GM21526 (cell line): ENCODE data around the gene TMEM18.

Experiments used
- ATAC-seq: cut with Tn5 transposase; IDR thresholded peaks from one replicate; pipeline ENCODE4 v1.9.1; 2021; ENCODE audit warnings: moderate library complexity; ENCODE audit not compliant: unreplicated experiment, low FRiP score

Gene TMEM18

DNA sequence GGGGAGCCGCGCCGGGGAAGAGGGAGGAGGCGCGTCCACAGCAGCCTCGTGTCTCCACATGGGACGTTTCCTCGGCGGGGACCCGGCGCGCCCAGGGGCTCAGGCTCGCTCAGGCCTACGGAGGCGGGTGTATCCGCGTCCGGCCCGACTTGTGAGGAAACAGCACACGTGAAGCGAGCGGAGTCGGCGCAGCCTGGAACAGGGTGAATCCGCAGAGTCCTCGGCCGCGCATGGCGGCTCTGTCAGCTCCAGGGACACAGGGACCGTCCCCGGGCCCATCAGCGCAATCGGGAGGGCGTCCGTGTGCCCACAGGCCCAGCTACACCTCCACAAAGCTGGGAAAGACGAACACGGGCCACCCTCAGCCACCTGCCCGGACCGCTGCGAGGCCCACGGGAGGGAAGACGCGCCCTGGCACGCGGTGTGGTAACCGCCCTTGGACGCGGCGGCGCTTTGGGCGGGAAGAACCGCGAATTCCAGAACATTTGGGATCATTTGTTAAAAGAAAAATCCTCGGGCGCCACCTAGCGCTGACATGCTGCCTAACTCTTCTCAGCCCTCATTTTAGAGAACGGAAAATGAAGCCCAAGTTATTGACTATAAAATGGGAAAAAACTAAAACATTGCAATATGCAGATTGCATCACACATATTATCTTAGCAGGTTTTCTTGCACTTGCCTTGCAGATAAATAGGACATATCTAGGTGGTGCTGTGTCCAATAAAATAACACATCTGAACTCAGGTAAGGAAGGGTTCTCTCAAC is 40.4 kb downstream of the TMEM18 start:
- peak; percentile 66 for ATAC-seq

DNA sequence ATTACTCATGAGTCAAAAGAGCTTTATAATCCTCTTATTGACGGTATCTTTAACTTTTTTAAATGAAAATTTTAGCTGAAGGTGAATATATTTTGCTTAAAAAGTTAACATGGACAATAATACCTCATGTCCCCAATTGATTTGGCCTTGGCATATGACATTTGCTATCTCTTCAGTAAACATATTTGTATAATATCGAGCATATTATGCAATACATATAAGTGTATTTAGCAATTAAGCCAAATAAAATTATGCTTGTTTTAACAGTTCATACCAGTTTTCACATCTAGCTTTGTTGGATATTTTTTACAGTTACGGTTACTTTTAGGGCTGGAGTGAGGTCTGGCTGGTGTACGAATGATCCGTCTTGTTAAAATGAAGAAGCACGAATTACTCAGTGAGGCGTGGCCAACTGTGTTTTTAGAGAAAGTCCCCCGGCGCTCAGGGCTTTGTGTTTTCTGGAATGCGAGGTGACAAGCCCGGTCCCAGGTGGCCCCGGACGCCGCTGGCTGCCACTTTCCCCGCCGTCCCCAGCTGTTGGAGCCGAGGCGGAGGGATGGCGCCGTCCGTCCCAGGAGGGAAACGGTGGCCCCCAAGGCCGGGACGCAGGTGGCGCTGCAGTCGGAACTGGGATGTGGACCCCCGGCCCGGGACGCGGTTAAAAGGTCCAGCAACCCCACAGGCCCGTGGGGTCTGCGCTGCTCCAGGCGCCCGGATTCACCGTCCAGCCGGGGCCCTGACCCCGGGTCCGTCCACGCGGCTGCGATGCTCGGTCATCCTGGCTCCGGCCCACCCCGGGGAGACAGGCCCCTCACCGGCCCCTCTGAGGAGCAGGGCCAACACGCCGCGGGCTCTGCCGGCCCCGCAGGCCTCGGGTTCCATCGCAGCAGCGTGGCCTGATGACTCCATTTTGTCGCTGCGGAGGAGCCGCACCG is 41.3 kb downstream of the TMEM18 start:
- peak; percentile 6 for ATAC-seq

DNA sequence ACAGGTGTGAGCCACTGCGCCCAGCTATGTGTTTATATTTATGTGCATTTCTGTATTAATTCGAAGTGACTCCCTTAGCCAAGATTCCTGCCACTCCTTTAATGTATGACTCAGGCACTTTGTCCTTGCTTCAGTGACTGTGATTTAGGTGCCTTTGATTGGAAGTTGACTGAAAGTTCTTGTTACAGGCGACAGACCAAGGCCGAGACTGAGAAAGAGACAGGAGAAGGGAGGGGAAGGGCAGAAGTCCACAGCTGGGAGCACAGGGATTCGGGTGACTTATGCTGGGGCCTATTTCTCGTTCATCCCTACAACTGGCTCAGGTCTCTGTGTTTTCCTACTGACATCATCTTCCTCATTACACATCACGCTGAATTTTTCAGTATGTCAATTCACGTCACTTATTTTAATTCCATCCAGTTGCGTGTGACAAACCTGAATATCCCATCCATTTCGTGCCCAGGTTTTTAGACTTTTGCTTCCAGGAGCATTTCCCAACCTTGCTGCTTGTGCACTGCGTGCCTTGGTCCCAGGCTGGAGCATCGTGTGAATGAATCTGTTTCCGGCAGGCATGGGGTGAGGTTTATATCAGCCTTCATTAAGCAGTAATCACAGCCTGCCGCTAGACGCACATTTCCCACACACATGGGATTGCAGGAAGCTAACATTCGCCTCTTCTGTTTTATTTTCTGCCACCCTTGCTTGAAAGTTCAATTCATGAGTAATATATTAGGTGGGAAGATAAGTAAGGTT is 42.4 kb downstream of the TMEM18 start:
- ATAC-seq, result no peak

DNA sequence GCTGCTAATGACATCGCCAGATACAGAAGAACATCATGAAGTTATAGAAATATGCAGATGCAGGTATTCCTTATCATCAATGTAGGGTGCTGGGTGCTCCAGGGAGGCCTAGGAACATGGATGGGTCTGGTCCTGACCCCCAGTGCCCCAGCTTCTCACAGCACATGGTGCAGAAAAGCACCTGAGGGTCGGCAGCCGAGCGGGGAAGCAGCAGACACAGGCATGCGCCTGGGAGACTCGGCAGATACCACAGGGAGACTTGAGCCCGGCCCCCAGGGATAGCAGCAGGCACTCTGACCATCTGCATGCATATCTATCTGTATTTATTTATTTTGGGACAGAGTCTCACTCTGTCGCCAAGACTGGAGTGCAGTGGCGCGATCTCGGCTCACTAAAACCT is 43.2 kb downstream of the TMEM18 start:
- no peak for ATAC-seq

DNA sequence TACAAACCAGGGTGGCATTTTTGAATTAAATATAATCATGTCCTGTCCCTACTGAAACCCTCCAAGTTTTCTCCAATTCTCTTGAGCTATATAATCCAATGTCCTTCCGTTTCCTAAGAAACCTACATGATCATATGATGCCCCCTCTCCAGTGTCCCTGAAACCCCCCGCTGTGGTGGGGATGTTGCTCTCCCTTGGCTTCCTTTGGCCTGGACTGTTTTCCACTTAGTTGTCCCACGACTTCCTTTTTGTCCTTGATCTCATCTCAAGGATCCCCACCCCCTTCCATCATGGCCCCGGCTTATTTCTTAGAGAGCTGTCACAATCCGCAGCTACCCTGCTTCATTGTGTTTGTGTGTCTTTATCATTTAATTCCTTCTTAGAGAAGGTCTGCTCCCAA is 43.8 kb downstream of the TMEM18 start:
- no peak for ATAC-seq

DNA sequence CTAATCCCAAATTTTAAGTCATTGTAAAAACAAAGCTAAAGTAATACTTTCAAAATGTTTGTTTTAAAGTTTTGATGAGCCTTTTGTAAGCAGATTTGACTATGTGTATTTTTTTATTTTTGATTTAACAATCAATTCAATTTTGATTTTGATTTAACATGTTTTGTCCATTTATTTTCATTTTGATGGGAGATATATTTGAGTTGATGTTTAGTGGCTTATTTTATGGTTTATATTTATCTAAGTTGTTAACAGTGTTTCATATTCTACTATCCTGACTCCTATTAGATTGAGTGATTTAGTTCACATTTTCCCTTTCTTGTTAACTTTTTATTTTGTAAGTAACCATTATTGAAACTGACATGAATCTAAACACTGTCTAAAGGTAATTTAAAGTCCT is 44.7 kb downstream of the TMEM18 start:
- ATAC-seq, result no peak

DNA sequence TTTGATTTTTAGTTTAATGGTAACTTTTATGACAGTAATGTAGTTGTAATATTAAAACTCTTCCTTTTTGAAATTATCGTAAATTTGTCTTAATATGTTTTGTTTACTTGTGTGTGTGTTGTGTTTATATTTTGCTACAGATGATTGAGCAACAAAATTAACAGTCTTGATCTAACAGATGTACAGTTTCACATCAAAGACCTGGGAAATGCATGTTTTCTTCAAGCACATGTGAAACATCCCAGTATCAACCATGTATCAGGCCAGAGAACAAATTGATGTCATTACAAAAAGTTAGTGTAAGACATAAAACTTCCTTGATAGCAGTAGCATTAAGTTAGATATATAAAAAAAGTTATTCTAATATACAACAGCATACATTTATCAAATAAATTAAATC is 45.5 kb downstream of the TMEM18 start:
- no peak for ATAC-seq

DNA sequence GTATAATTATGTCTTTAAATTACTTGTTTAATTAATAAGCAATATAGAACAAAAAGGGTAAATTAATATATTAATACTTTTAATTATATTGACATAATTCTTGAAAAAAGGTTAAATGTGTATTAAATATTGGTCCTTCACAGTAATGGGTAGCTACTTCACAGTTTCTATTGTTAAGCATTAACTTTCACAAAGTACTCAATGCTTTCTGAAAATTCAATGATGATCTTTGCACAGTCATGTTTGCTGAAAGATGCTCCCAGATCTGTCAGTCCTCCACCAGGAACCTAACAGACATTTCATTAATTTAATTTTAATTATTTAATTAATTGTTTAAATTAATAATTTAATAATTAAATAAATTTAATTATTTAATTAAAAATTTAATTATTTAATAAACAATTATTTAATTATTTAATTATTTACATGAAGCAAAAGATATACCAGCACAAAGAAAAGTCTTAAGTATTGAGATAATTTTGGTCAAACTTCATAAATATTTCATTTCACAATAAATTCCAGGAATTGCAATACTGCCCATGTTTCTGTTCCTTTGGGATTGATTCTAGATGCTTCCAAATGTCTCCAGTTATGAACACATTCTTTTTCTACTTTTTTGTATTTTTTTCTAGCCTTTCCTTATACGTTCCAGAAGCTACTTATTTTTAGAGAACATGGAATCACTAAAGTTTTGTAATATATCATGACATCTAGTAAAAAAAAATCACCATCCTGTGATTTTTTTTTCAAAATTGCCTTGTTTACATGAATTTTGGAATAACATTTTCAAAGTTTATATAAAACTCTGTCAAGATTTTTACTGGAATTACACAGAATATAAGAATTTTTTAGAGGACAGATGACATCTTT is 46.5 kb downstream of the TMEM18 start:
- no peak for ATAC-seq

DNA sequence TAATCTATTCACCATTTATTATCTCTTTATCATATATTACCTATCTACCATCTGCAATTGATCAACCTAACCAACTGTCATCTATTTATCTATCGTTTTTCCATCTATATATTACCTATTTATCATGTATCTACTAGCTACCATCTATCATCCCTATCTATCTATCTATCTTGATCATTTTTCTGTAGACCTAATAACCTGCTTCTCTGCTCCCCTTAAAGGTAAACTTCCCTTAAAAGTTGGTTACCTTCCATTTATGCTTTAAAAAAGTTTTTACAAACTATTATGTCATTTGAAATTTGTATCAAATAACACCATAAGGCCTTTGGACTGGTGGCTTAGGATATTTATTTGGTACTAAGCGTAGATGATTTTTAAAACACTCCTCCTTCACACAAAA is 47.2 kb downstream of the TMEM18 start:
- ATAC-seq, result no peak

DNA sequence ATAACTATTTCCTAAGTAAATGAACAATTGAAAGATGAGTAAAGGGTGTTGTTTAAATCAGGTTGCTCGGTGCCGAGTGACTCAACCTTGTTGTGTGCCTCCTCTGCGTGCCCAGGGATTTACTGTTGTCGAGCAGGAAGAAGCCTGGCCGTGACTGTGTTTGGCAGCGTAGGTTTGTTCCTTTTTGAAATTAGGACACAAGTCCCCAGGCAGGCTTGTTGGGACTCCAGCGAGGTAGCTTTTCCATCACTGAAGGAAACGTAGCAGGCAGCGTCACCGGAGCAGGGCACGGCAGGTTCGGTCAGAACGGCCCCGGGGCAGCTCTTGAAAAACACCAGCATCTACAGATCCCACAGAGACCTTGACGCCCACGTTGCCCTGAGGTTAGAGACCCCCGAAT is 48.6 kb downstream of the TMEM18 start:
- ATAC-seq, result no peak

DNA sequence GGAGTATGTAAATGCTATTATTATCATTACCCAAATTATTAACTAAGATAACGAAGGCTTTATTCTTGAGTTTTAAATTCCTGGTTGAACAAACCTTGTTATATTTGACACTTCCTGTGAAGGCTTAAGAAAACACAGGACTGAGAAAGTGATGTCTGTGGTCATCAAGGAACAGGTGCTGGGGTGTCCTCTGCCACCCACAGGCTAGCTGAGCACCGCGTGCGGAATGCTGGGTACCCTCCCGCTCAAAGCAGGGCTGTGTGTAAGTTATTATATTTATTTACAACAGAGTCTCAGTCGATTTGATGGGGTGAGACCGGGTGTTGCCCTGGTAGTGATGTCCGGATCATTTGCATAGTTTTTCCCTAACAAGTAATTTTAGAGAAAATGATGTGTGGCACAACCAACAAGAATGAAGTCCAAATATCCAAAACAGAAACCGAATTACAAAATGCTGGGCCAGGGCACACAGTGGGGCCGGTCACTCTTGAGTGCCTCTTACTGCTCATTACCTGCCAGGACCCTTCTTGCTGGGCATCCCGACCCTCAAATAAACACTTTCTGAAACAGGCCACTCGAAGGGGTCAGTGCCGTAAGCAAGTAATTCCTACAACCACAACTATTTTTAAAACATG is 49.2 kb downstream of the TMEM18 start:
- ATAC-seq, result no peak

DNA sequence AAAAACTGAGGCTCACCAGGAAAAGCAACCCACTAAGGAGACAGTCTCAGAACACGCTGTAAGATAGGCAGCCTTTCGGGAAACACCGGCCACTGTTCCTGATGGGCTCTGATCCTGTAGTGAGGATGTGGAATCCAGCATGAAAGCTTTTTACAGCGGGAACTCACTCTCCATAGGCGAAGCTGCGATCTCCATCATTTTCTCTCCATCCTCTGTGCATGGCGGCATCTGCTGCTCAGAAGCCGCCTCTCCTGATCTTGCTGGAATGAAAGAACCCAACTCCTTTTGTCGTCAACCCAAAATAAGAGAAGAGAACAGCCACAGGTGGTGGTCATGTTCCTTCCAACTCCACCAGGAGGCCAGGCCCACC is 49.9 kb downstream of the TMEM18 start:
- no peak for ATAC-seq

DNA sequence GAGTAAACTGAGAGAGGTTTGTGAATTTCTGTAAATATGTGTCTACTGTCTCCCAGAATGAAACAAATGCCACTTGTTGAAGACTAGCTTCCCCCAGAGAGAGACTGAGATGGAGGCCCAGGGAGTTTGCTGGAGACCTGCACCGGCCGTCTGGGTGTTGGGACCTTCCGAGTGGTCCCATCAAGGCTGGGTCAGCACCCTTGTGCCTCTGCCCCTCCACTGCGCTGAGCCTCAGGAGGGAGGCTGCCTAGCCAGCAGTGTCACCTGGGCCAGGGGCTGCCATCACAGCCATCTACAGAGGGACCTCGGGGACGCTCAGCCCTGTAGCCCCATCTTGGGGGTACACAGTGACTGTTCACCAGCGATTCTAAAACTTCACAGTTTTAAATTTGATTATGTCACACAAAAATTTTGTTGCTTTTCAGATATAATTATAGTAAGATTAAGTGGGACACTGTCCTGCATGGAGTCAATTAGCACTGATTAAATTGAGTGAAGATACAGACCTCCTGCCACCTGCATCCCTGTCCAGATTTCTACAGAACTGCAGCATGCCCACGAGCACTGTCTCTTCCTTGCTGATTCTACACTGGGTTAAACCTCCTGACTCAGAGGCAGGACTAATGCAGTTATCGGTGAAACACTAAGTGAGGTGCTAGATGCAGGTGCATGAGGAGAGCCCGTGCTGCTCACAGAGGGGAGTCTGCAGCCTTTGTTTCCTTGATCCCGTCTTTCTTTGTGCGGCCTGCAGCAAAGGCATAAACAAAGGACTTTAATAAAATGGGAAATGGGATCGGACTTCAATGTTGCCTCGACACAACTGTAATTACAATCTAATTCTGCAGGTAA is 50.5 kb downstream of the TMEM18 start:
- no peak for ATAC-seq

DNA sequence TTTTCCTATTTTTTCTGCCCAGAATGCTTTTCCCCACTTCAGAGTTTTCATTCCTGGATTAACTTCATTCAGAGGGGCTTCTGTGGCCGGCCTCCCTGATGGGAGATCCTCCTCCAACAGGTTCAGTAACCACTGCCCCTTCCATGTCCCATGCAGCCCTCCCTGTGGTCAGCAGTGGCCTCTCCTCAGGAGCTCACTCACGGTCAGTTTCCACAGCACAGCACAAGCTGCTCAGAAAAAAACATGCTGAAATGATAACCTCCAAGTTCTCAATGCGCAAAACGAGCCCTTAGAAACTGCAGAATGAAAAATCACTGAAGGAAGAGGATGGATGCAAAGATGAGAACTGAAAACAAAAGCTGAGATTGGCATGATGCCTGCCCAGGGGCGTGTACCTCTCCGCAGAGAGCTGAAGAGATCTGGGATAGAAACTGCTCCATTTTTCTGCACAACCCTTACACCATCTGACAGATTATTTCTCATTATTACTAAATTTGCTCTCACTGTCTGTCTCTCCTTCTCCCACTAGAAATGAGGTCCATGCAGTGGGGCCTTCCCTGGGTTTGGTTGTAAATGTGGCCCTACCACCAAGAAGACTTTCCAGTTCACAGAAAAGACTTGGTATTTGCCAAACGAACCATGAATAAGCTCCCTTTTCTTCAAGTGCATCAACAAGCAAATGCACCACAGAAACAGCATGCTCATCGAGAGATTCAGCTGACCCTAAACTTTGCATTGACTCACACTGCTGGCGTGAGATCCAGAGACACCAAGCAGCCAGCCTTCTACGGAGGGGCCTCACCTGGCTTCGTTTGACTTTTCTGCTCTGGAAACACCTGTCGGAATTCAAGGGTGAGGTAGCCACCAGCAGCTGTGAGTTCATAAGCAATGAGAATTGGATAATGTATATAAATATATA is 51.5 kb downstream of the TMEM18 start:
- ATAC-seq, result no peak

DNA sequence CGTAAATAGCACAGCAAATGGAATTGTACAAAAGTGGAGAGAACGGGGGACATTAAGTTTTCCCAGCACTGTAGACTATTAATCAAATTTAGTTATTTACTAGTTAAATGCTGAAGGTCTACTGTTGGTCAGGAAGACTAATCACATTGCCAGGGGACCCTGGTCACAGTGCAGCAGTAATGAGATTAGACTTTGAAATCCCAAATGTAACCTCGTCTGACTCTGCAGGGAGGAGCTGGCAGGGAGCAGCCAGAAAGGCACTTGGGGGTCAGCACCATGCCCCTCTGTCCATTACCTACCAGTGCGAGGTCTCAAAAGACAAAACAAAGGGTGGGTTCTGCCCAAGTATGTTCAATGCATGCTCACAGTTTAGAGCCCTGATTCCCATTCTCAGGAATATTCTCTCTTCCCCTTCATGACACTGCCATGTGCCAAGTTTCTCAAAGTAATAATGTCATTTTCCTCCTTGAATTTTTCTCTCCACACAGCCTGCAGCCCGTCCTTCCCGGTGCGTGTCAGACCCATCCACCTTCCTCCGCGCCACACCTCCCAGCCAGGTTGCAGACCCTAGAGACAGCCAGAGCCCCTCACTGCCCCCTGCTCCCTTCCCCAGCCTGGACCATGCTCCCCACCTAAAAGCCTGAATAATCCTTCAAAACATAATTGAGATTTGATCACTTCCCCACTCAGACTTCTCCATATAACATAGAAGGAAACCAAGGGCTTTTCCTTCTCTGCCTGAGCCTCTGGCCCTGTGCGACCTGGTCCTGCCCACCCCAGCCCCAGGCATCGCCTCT is 52.5 kb downstream of the TMEM18 start:
- ATAC-seq, result no peak

DNA sequence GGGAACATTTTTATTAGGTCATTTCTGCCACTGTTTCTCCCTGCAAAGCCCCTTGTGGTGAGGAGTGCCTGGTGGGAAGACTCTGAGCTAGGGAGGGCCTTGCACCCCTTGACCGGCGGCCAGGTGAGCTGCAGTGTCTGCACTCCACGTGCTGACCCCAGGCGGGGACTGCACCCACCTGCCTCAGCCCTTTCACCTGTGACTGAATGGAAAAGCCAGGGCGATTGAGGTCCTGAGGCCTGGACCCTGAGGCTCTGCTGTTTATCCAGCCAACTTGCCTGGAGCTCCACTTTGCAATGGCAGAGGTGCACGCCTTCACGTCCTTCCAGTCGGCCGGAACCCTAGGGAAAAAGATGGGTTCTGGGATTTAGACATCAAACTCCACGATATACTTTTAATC is 53.1 kb downstream of the TMEM18 start:
- ATAC-seq, result no peak
